Mesendoderm (in vitro differentiated cells): Measurements from ENCODE around the gene PLEKHG7.

Experiments used
- DNase-seq: peaks from one replicate; pipeline ENCODE4 v3.0.0; 2013
- H2AK5ac ChIP-seq: 2 replicates; pipeline ENCODE4 v1.6.1; 2013; ENCODE audit warnings: low read length, inconsistent platforms
- H2BK120ac ChIP-seq: 2 replicates; pipeline ENCODE4 v1.6.1; 2013; ENCODE audit warnings: low read depth, mild to moderate bottlenecking, low read length, moderate library complexity, mixed read lengths
- H2BK15ac ChIP-seq: replicated peaks from 2 replicates; pipeline ENCODE4 v1.6.1; 2013; ENCODE audit warnings: low read depth, mild to moderate bottlenecking, moderate library complexity
- H2BK5ac ChIP-seq: 2 replicates; pipeline ENCODE4 v1.6.1; 2013; ENCODE audit warnings: low read length, inconsistent platforms
- H3K18ac ChIP-seq: 2 replicates; pipeline ENCODE4 v1.6.1; 2013; ENCODE audit warnings: mild to moderate bottlenecking, low read length, mixed read lengths
- H3K23ac ChIP-seq: one replicate; pipeline ENCODE4 v1.6.1; 2013; ENCODE audit warnings: low read length
- H3K27ac ChIP-seq: 2 replicates; pipeline ENCODE4 v1.5.1; 2013; ENCODE audit warnings: low read depth, mild to moderate bottlenecking, inconsistent platforms, low read length, moderate library complexity
- H3K27me3 ChIP-seq: 2 replicates; pipeline ENCODE4 v1.6.1; 2013; ENCODE audit warnings: low read length, control low read depth, mild to moderate bottlenecking, inconsistent platforms; ENCODE audit not compliant: insufficient read depth, poor library complexity
- H3K36me3 ChIP-seq: 2 replicates; pipeline ENCODE4 v1.6.1; 2013; ENCODE audit warnings: low read length, inconsistent platforms; ENCODE audit not compliant: control insufficient read depth, insufficient read depth
- H3K4ac ChIP-seq: one replicate; pipeline ENCODE4 v1.6.1; 2013; ENCODE audit warnings: low read depth, mild to moderate bottlenecking, low read length, moderate library complexity
- H3K4me1 ChIP-seq: 2 replicates; pipeline ENCODE4 v1.6.1; 2013; ENCODE audit warnings: low read depth, low read length, inconsistent platforms; ENCODE audit not compliant: control insufficient read depth
- H3K4me2 ChIP-seq: 2 replicates; pipeline ENCODE4 v1.6.1; 2013; ENCODE audit warnings: low read length
- H3K4me3 ChIP-seq: 2 replicates; pipeline ENCODE4 v1.5.1; 2013; ENCODE audit warnings: mild to moderate bottlenecking, low read length
- H3K56ac ChIP-seq: one replicate; pipeline ENCODE4 v1.6.1; 2013; ENCODE audit warnings: low read length
- H3K79me1 ChIP-seq: 2 replicates; pipeline ENCODE4 v1.6.1; 2013; ENCODE audit warnings: low read length, inconsistent platforms
- H3K79me2 ChIP-seq: 2 replicates; pipeline ENCODE4 v1.6.1; 2013; ENCODE audit warnings: mild to moderate bottlenecking, low read length; ENCODE audit not compliant: control insufficient read depth, insufficient read depth
- H3K9ac ChIP-seq: 2 replicates; pipeline ENCODE4 v1.6.1; 2013; ENCODE audit warnings: low read length, inconsistent platforms
- H4K5ac ChIP-seq: one replicate; pipeline ENCODE4 v1.6.1; 2013; ENCODE audit warnings: low read length
- H4K8ac ChIP-seq: one replicate; pipeline ENCODE4 v1.6.1; 2013; ENCODE audit warnings: low read depth, mild to moderate bottlenecking, control low read depth, low read length, moderate library complexity
- WGBS: extraction: QIAGEN DNeasy Blood & Tissue Kit; methylation state at CpG from one replicate; pipeline ENCODE4 v1.1.7; 2013; ENCODE audit warnings: low lambda C conversion rate, missing lambda C conversion rate; ENCODE audit not compliant: insufficient coverage; ENCODE audit errors: extremely low coverage; 5-methylcytosine and 5-hydroxymethylcytosine counted together

PLEKHG7 gene

DNA sequence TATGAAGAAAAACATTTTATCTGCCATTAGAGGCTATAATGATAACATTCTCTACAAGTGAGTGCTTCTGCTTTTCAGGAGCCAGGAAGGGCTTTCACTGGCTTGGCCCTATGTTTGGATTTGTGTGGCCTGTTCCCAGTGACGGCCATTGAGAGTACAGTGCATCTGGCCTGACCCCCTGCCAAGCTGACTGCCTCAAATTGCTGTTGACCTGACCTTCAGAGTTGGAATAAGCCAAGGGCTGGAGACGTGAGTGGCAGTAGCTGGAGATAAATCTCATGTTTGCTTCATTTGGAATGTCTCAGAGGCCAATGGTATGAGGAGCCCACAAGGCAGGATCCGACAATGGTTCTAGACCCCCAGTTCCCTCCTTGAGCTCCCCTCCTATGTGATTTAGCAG, 28.3 kb upstream of the PLEKHG7 start:
- Histone ChIP-seq H3K9ac (no peak overlapping the region), H3K4me2 (no peak overlapping the region), H3K27me3 (no peaks in the 10 kb centered on the region), H3K4me3 (no peak overlapping the region), H2BK5ac (no peak overlapping the region), H3K4ac (no peak overlapping the region), H4K5ac (no peak overlapping the region), H2BK15ac (no peak overlapping the region), H3K18ac (no peak overlapping the region), H3K4me1 (no peaks in the 10 kb centered on the region), H3K79me2 (no peaks in the 10 kb centered on the region), H2BK120ac (no peak overlapping the region), H2AK5ac (no peak overlapping the region), H3K79me1 (no peaks in the 10 kb centered on the region), H3K27ac (no peak overlapping the region), H3K23ac (no peak overlapping the region), H3K36me3 (no peaks in the 10 kb centered on the region), H3K56ac (no peak overlapping the region), H4K8ac (no peak overlapping the region)
- no peak for DNase-seq
- no CpG with 5 or more reads among the region's 3 CpGs for WGBS

DNA sequence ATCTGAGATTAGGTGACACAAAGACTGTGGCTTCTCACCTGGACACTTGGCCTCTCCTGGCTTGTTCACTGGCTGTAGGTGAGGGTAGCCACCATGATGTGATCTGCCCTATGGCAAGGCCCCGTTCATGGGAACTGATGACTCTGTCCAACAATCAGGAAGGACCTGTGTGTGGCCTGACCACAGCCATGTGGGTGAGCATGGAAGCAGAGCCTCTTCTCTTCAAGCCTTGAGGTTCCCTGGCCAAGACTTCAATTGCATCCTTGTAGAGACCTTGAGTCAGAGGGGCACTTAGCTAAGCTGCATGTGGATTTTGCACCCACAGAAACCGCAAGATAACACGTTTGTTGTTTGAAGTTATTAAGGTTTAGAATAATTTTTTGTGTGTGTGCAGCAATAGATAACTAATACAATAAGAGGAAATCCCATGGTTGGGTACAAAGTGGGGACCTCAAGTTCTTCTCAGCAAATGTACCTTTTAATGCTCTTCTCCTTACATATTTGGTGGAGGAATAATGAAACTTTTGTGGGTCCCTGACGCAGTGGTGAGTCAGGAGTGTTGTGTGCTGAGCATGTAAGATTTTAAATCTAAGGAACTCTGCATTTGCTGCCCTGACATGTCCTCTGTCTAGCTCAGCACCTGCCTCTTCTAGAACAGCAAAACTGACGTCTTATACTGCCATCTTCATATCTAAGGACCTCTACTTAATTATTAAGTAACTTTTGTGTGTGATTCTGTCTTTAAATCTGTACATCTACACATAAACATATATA, 27.5 kb upstream of the PLEKHG7 start:
- no peak overlapping the region for H3K27ac ChIP-seq
- H3K4me2 ChIP-seq, result no peak overlapping the region
- H4K5ac ChIP-seq, result no peak overlapping the region
- no peaks in the 10 kb centered on the region for H3K79me2 ChIP-seq
- no peak overlapping the region for H2BK120ac ChIP-seq
- H3K36me3 ChIP-seq, result no peaks in the 10 kb centered on the region
- DNase-seq, result no peak
- no peak overlapping the region for H3K4me3 ChIP-seq
- no peak overlapping the region for H4K8ac ChIP-seq
- no peak overlapping the region for H2BK15ac ChIP-seq
- H3K18ac ChIP-seq, result no peak overlapping the region
- 100% methylated on average over 1 of the region's 5 CpGs for WGBS
- H2BK5ac ChIP-seq, result no peak overlapping the region
- no peaks in the 10 kb centered on the region for H3K79me1 ChIP-seq
- H2AK5ac ChIP-seq, result no peak overlapping the region
- H3K27me3 ChIP-seq, result no peaks in the 10 kb centered on the region
- no peaks in the 10 kb centered on the region for H3K4me1 ChIP-seq
- no peak overlapping the region for H3K56ac ChIP-seq
- no peak overlapping the region for H3K9ac ChIP-seq
- no peak overlapping the region for H3K4ac ChIP-seq
- H3K23ac ChIP-seq, result no peak overlapping the region

DNA sequence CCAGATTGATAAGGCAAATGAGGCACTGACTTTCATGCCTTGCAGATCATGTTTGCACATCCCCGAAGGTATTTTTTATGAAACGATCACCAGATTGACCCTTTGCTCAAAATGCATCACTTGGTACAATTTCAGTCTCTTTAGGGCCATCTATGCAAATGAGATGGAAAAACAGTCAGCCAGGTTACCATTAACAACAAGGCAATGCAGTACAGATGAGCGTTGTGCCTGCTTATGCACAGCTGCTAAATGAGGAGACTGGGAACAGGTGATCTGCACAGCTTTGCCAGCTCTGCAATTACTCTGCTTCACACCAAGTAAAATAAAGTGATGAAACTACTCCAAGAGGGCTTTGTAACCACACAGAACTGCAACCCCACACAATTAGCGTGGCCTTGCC, 26.1 kb upstream of the PLEKHG7 start:
- H3K4ac ChIP-seq, result no peak overlapping the region
- no peak overlapping the region for H2BK15ac ChIP-seq
- H3K79me2 ChIP-seq, result no peaks in the 10 kb centered on the region

DNA sequence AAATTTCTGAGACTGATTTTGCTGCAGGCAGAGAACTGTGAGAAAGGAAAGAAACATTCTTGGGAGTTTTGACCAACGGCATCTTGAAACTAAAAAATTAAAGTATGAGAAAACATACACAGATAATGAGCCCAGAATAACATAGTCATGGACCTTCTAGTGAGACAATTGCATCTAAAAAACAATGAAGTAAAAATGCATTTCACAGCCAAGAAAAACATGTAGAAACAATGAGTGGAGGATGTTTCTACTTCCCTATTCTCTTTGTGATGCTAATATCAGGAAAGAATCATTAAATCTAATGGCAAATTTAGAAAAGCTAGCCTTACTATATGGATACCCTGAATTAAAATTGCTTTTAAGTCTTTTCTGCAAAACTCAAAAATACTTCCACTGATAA, 12.2 kb upstream of the PLEKHG7 start:
- Histone ChIP-seq H3K27me3 (no peaks in the 10 kb centered on the region), H3K79me1 (no peaks in the 10 kb centered on the region), H2BK120ac (no peak overlapping the region), H3K23ac (no peak overlapping the region), H3K4me1 (no peaks in the 10 kb centered on the region), H3K4ac (no peak overlapping the region), H3K9ac (no peak overlapping the region), H2AK5ac (no peak overlapping the region), H4K8ac (no peak overlapping the region), H2BK15ac (no peak overlapping the region), H3K27ac (no peak overlapping the region), H3K79me2 (no peaks in the 10 kb centered on the region), H3K4me3 (no peak overlapping the region), H3K4me2 (no peak overlapping the region), H3K36me3 (no peaks in the 10 kb centered on the region), H4K5ac (no peak overlapping the region), H3K56ac (no peak overlapping the region), H3K18ac (no peak overlapping the region), H2BK5ac (no peak overlapping the region)
- no CpG with 5 or more reads among the region's 1 CpG for WGBS
- no peak for DNase-seq

More for the DNA sequence above, 26.1 kb upstream of the PLEKHG7 start:
- no peak overlapping the region for H2BK5ac ChIP-seq
- H2BK120ac ChIP-seq, result no peak overlapping the region
- no peak overlapping the region for H2AK5ac ChIP-seq
- DNase-seq, result no peak
- H3K27ac ChIP-seq, result no peak overlapping the region
- no peaks in the 10 kb centered on the region for H3K36me3 ChIP-seq
- H3K79me1 ChIP-seq, result no peaks in the 10 kb centered on the region
- H3K27me3 ChIP-seq, result no peaks in the 10 kb centered on the region
- H3K23ac ChIP-seq, result no peak overlapping the region
- H3K56ac ChIP-seq, result no peak overlapping the region
- no CpG with 5 or more reads among the region's 4 CpGs for WGBS
- H3K4me1 ChIP-seq, result no peaks in the 10 kb centered on the region
- no peak overlapping the region for H4K5ac ChIP-seq
- H3K9ac ChIP-seq, result no peak overlapping the region
- no peak overlapping the region for H4K8ac ChIP-seq
- no peak overlapping the region for H3K4me3 ChIP-seq
- no peak overlapping the region for H3K18ac ChIP-seq
- H3K4me2 ChIP-seq, result no peak overlapping the region

DNA sequence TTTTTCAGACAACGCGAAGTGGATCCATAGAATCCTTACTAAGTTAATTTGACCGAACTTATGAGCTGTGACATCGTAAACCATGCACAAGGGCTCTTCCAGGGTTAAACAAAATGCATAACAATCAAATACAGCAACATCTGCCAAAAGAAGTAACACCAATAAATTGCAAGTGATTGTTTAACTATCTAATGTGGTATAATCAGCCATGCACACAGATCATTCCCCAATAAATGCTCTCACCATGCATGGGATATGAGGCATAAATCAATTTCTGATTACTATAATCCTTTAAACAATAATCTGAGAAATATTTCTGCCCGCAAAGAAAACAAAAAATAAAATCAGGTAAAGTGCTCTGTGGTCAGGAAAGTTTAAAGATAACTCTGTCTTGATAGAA, 7.7 kb upstream of the PLEKHG7 start:
- Histone ChIP-seq H3K56ac (no peak overlapping the region), H3K79me1 (no peaks in the 10 kb centered on the region), H2BK15ac (no peak overlapping the region), H3K4me1 (no peaks in the 10 kb centered on the region), H3K27me3 (no peaks in the 10 kb centered on the region), H4K8ac (no peak overlapping the region), H4K5ac (no peak overlapping the region), H3K27ac (no peak overlapping the region), H3K4me3 (no peak overlapping the region), H3K18ac (no peak overlapping the region), H3K23ac (no peak overlapping the region), H3K79me2 (no peaks in the 10 kb centered on the region), H3K4me2 (no peak overlapping the region), H3K9ac (no peak overlapping the region), H2BK120ac (no peak overlapping the region), H3K4ac (no peak overlapping the region), H2BK5ac (no peak overlapping the region), H2AK5ac (no peak overlapping the region), H3K36me3 (no peaks in the 10 kb centered on the region)
- no CpG with 5 or more reads among the region's 5 CpGs for WGBS
- DNase-seq, result no peak

DNA sequence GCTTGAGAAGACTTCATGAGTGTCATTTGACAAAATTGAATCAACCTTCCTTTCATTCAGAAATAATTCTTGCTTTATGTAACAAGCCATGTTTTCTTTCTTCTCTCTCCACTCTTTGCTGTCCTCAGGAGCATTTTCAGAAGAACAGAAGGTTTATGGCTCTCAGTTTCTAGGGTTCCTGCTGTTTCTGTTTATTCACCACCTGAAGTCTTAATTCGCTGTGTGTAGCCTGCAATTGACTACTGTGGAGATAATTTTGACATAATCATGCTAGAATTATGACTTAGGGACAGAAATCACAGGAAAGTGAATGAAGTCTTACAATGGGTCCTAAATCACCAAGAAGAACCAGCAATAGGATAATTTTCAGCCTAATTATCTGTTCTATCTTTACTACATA, 7.2 kb upstream of the PLEKHG7 start:
- no peak overlapping the region for H2BK15ac ChIP-seq
- H3K4ac ChIP-seq, result no peak overlapping the region
- H3K36me3 ChIP-seq, result no peaks in the 10 kb centered on the region
- no peak overlapping the region for H3K4me3 ChIP-seq
- H3K56ac ChIP-seq, result no peak overlapping the region
- no peak overlapping the region for H3K9ac ChIP-seq
- no peaks in the 10 kb centered on the region for H3K79me1 ChIP-seq
- H3K23ac ChIP-seq, result no peak overlapping the region
- no peak overlapping the region for H2BK5ac ChIP-seq
- no CpG with 5 or more reads among the region's 1 CpG for WGBS
- H3K18ac ChIP-seq, result no peak overlapping the region
- H3K27ac ChIP-seq, result no peak overlapping the region
- no peaks in the 10 kb centered on the region for H3K79me2 ChIP-seq
- no peak for DNase-seq
- H4K5ac ChIP-seq, result no peak overlapping the region
- no peak overlapping the region for H4K8ac ChIP-seq
- no peaks in the 10 kb centered on the region for H3K4me1 ChIP-seq
- no peaks in the 10 kb centered on the region for H3K27me3 ChIP-seq
- H3K4me2 ChIP-seq, result no peak overlapping the region
- H2BK120ac ChIP-seq, result no peak overlapping the region
- H2AK5ac ChIP-seq, result no peak overlapping the region
